ENCODE results near the gene SIAH1.

DNA sequence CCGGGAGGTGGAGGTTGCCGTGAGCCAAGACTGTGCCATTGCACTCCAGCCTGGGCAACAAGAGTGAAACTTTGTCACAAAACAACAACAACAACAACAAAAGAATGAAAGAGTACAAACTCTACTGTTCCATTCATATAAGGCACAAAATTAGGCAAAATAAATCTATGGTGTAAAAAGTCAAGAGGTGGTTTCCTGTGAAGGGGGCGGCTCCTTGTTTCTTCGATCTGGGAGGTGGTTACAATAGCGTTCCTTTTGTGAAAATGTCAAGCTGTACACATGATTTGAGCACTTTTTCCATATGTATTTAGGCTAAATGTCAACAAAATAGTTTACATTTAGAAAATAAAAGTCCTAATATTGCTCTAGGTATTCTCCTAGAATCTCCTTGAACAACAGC lies 6.9 kb downstream of the SIAH1 start:
- TF ChIP-seq EZH2 (IDR thresholded peaks at IDR 0.05) (no peak), POLR2AphosphoS5 (IDR thresholded peaks at IDR 0.05; ENCODE audit: borderline replicate concordance, low read depth, low read length) (no peak), FOXP2 (optimal IDR thresholded peaks at IDR 0.05; ENCODE audit: control extremely low read depth, extremely low read length, insufficient read depth) (no peak)
